Liver (tissue), 9 donors: ENCODE measurements around the gene C9orf50. TPM values are rescaled to one million over a fixed set of nuclear protein-coding genes. Genes with fewer than 3 reads are reported as not detected.

Experiments
- DNase-seq: peaks from one replicate; pipeline ENCODE4 v3.0.0-alpha.2; 2017; ENCODE audit warnings: low spot score
- H3K27ac ChIP-seq, 2 donors: one replicate each; pipeline ENCODE4 v1.7.0; 2013; ENCODE audit warnings: inconsistent platforms in 2 of 2, low read length in 2 of 2, control low read depth in 1 of 2, low read depth in 1 of 2, mild to moderate bottlenecking in 1 of 2
- H3K27me3 ChIP-seq, 4 donors: one replicate each; pipeline versions ENCODE4 v1.6.1 to v1.7.0; 2013; ENCODE audit warnings: low read length in 3 of 4, inconsistent platforms in 1 of 4, mild to moderate bottlenecking in 1 of 4, moderate library complexity in 1 of 4; ENCODE audit not compliant: control insufficient read depth in 4 of 4, insufficient read depth in 4 of 4
- H3K36me3 ChIP-seq, 4 donors: one replicate each; pipeline versions ENCODE4 v1.6.1 to v1.7.0; 2013; ENCODE audit warnings: low read length in 3 of 4, mild to moderate bottlenecking in 3 of 4, low read depth in 1 of 4, moderate library complexity in 1 of 4; ENCODE audit not compliant: control insufficient read depth in 4 of 4, insufficient read depth in 3 of 4
- H3K4me1 ChIP-seq, 4 donors: one replicate each; pipeline versions ENCODE4 v1.6.1 to v1.7.0; 2013; ENCODE audit warnings: low read length in 3 of 4, mild to moderate bottlenecking in 3 of 4, moderate library complexity in 1 of 4; ENCODE audit not compliant: control insufficient read depth in 4 of 4, insufficient read depth in 4 of 4
- H3K4me3 ChIP-seq, 3 donors: one replicate each; pipeline versions ENCODE4 v1.6.1 to v1.7.0; 2013; ENCODE audit warnings: low read length in 3 of 3, control low read depth in 1 of 3, low read depth in 1 of 3, mild to moderate bottlenecking in 1 of 3
- H3K9ac ChIP-seq, 2 donors: one replicate each; pipeline ENCODE4 v1.7.0; 2013; ENCODE audit warnings: low read length in 2 of 2, mild to moderate bottlenecking in 2 of 2, moderate library complexity in 2 of 2, control low read depth in 1 of 2, low read depth in 1 of 2
- H3K9me3 ChIP-seq, 4 donors: one replicate each; pipeline versions ENCODE4 v1.6.1 to v1.7.0; 2013; ENCODE audit warnings: low read length in 3 of 4; ENCODE audit not compliant: control insufficient read depth in 4 of 4
- CTCF ChIP-seq: fragments of 150-350 bp; IDR thresholded peaks from 2 replicates; pipeline ENCODE4 v1.5.1; 2017; ENCODE audit warnings: improper control_type of control experiment, low read depth, low read length; ENCODE audit not compliant: missing input control
- FOXA1 ChIP-seq: IDR thresholded peaks from 2 replicates; pipeline ENCODE4 v1.6.1; 2016; ENCODE audit warnings: antibody characterized with exemption
- FOXA2 ChIP-seq: IDR thresholded peaks from 2 replicates; pipeline ENCODE4 v1.6.1; 2016; ENCODE audit warnings: antibody characterized with exemption
- GABPA ChIP-seq, 2 donors: IDR thresholded peaks in 1 of 2; conservative IDR thresholded peaks in 1 of 2; 2 replicates each; pipeline ENCODE4 v1.6.1; 2016; ENCODE audit warnings: antibody characterized with exemption in 2 of 2, mild to moderate bottlenecking in 1 of 2, moderate library complexity in 1 of 2
- HNF4A ChIP-seq, 2 donors: conservative IDR thresholded peaks; 2 replicates each; pipeline ENCODE4 v1.6.1; 2016; ENCODE audit warnings: antibody characterized with exemption in 2 of 2, mild to moderate bottlenecking in 2 of 2
- JUND ChIP-seq, 2 donors: IDR thresholded peaks; 2 replicates each; pipeline ENCODE4 v1.6.1; 2016; ENCODE audit warnings: antibody characterized with exemption in 2 of 2
- MAX ChIP-seq: IDR thresholded peaks from 2 replicates; pipeline ENCODE4 v1.6.1; 2016; ENCODE audit warnings: antibody characterized with exemption
- REST ChIP-seq: IDR thresholded peaks from 2 replicates; pipeline ENCODE4 v1.6.1; 2016; ENCODE audit warnings: antibody characterized with exemption, mild to moderate bottlenecking
- YY1 ChIP-seq: IDR thresholded peaks from 2 replicates; pipeline ENCODE4 v1.6.1; 2016; ENCODE audit warnings: antibody characterized with exemption, mild to moderate bottlenecking
- WGBS: extraction: QIAGEN DNeasy Blood & Tissue Kit; methylation state at CpG from one replicate; pipeline ENCODE4 v1.1.7; 2013; 5-methylcytosine and 5-hydroxymethylcytosine counted together
- polyA plus RNA-seq, 2 donors: library from polyadenylated mRNA; stranded (reverse) in 1 of 2; unstranded in 1 of 2; fragments of 200-250 nt in 1 of 2; fragments of >200 nt in 1 of 2; fragmentation: Nextera tagmentation in 1 of 2; extraction: Ambion mirVana in 1 of 2; gene quantifications; one replicate each; pipeline versions ENCODE4 v1.2.1 to v1.2.3, GENCODE V29; 2013 to 2015
- total RNA-seq, 2 donors: library from RNA; depleted of rRNA; stranded (reverse); fragments of >200 nt; gene quantifications; one replicate each; pipeline ENCODE4 v1.2.3, GENCODE V29; 2014
- donor health status: healthy.
- donor health status: healthy.
- donor health status: healthy.
- donor health status: healthy.
- donor health status: healthy.

C9orf50 gene
- total and polyA plus RNA-seq, 4 donors, result 0.23 TPM; not detected in 3

- Histone ChIP-seq H3K4me1 (no peaks in the 10 kb centered on the region), H3K9ac (no peak overlapping the region)
Observed at GRCh38 chr9:129656795-129657390, 36.0 kb upstream of the C9orf50 start.

GRCh38 chr9:129655696-129656095 is 34.8 kb upstream of the C9orf50 start:
- H3K4me3 ChIP-seq, result no peak overlapping the region
- no peak overlapping the region for H3K27ac ChIP-seq
- no peaks in the 10 kb centered on the region for H3K4me1 ChIP-seq
- H3K27me3 ChIP-seq, result peaks cover 0 to 2% (median 0%) of the 10 kb centered on the region in 4 donors
- no peak overlapping the region for H3K9ac ChIP-seq
- DNase-seq, result no peak
- no peak for TF ChIP-seq GABPA (IDR thresholded peaks at IDR 0.05 in 1 of 2, conservative IDR thresholded peaks at IDR 0.05 in 1 of 2)
- no peak for TF ChIP-seq FOXA2
- TF ChIP-seq FOXA1, result no peak
- TF ChIP-seq REST, result no peak
- TF ChIP-seq JUND (IDR thresholded peaks at IDR 0.05), result no peak
- TF ChIP-seq CTCF, result no peak
- no peak for TF ChIP-seq YY1
- no peak for TF ChIP-seq HNF4A (conservative IDR thresholded peaks at IDR 0.05)
- no peak for TF ChIP-seq MAX
- 76% methylated on average over 7 of the region's 7 CpGs for WGBS
- H3K36me3 ChIP-seq, result no peaks in the 10 kb centered on the region
- no peaks in the 10 kb centered on the region for H3K9me3 ChIP-seq

More at GRCh38 chr9:129656795-129657390, 36.0 kb upstream of the C9orf50 start:
- TF ChIP-seq YY1 (no peak), REST (no peak)
- no peak overlapping the region for H3K4me3 ChIP-seq
- 70% methylated on average over 12 of the region's 12 CpGs for WGBS
- no peaks in the 10 kb centered on the region for H3K36me3 ChIP-seq
- peaks cover 0 to 2% (median 0%) of the 10 kb centered on the region in 4 donors for H3K27me3 ChIP-seq
- H3K9me3 ChIP-seq, result no peaks in the 10 kb centered on the region
- H3K27ac ChIP-seq, result no peak overlapping the region
- DNase-seq, result no peak
